OCI-LY1 (cell line): ENCODE data around the gene DDHD1.

Experiments used
- H2AFZ ChIP-seq: fragments of 200-600 bp; sonication (generic), shearing (Covaris generic); 2 replicates; pipeline ENCODE4 v1.6.0; 2014; ENCODE audit warnings: antibody characterized with exemption, mild to moderate bottlenecking, low read length
- H3F3A ChIP-seq: fragments of 200-600 bp; sonication (generic), shearing (Covaris generic); 2 replicates; pipeline ENCODE4 v1.6.0; 2014; ENCODE audit warnings: mild to moderate bottlenecking, antibody characterized with exemption, low read length, moderate library complexity; ENCODE audit not compliant: insufficient read depth
- H3K27ac ChIP-seq: fragments of 200-600 bp; sonication (generic); 2 replicates; pipeline ENCODE4 v1.5.1; 2014; ENCODE audit warnings: low read length, mixed run types, mild to moderate bottlenecking, low read depth; ENCODE audit not compliant: poor library complexity, severe bottlenecking
- H3K27me3 ChIP-seq: fragments of 200-600 bp; sonication (generic); 2 replicates; pipeline ENCODE4 v1.6.0; 2014; ENCODE audit warnings: antibody characterized with exemption, mild to moderate bottlenecking, low read length, moderate library complexity; ENCODE audit not compliant: insufficient read depth
- H3K36me3 ChIP-seq: fragments of 200-600 bp; sonication (generic); 2 replicates; pipeline ENCODE4 v1.6.1; 2014; ENCODE audit warnings: mild to moderate bottlenecking, antibody characterized with exemption, low read length, moderate library complexity, mixed read lengths; ENCODE audit not compliant: insufficient read depth
- H3K4me1 ChIP-seq: fragments of 200-600 bp; sonication (generic); 2 replicates; pipeline ENCODE4 v1.5.1; 2014; ENCODE audit warnings: mild to moderate bottlenecking, low read length, moderate library complexity; ENCODE audit not compliant: insufficient read depth, severe bottlenecking
- H3K4me2 ChIP-seq: fragments of 200-600 bp; sonication (generic), shearing (Covaris generic); 2 replicates; pipeline ENCODE4 v1.6.1; 2014; ENCODE audit warnings: low read length
- H3K4me3 ChIP-seq: fragments of 200-600 bp; sonication (generic); 2 replicates; pipeline ENCODE4 v1.5.1; 2014; ENCODE audit warnings: low read length, low read depth, mild to moderate bottlenecking, mixed read lengths; ENCODE audit not compliant: poor library complexity, severe bottlenecking
- H3K79me2 ChIP-seq: fragments of 200-600 bp; shearing (Covaris generic); 2 replicates; pipeline ENCODE4 v1.6.1; 2016; ENCODE audit warnings: mixed run types, low read length, mixed read lengths; ENCODE audit not compliant: insufficient read depth
- H3K9ac ChIP-seq: fragments of 200-600 bp; sonication (generic), shearing (Covaris generic); 2 replicates; pipeline ENCODE4 v1.6.1; 2014; ENCODE audit warnings: mild to moderate bottlenecking, low read length, mixed read lengths
- H3K9me2 ChIP-seq: fragments of 200-600 bp; sonication (generic), shearing (Covaris generic); 2 replicates; pipeline ENCODE4 v1.6.1; 2014; ENCODE audit warnings: low read depth, mild to moderate bottlenecking, low read length, mixed read lengths
- H3K9me3 ChIP-seq: fragments of 200-600 bp; shearing (Covaris generic); 2 replicates; pipeline ENCODE4 v1.6.1; 2014; ENCODE audit warnings: low read length, mixed read lengths
- H4K20me1 ChIP-seq: fragments of 200-600 bp; sonication (generic), shearing (Covaris generic); 2 replicates; pipeline ENCODE4 v1.6.0; 2016; ENCODE audit warnings: mild to moderate bottlenecking, low read length; ENCODE audit not compliant: insufficient read depth
- CTCF ChIP-seq: fragments of 200-600 bp; sonication (generic), shearing (Covaris generic); IDR thresholded peaks from 2 replicates; pipeline ENCODE4 v1.5.1; 2017; ENCODE audit warnings: mild to moderate bottlenecking, antibody characterized with exemption, low read length, moderate library complexity, mixed read lengths
- EZH2 ChIP-seq: fragments of 200-600 bp; sonication (generic), shearing (Covaris generic); IDR thresholded peaks from 2 replicates; pipeline ENCODE4 v1.8.0; 2017; ENCODE audit warnings: borderline replicate concordance, mixed run types, mild to moderate bottlenecking, antibody characterized with exemption, low read length, moderate library complexity, mixed read lengths

Gene DDHD1

GRCh38 chr14:53106768-53107167 lies 46.4 kb downstream of the DDHD1 start:
- peaks cover 8% of the 10 kb centered on the region; the same call in 1 of the 2 replicates for H3K36me3 ChIP-seq
- H3K27ac ChIP-seq = no peak overlapping the region
- H3K9ac ChIP-seq = no peak overlapping the region
- H3K9me2 ChIP-seq = no peaks in the 10 kb centered on the region
- no peak overlapping the region for H3K4me2 ChIP-seq
- H3K9me3 ChIP-seq = no peaks in the 10 kb centered on the region
- 0 out of 2 replicates have a peak, but pooled peaks cover 8% of the 10 kb centered on the region for H3F3A ChIP-seq
- no peaks in the 10 kb centered on the region for H4K20me1 ChIP-seq
- H3K4me3 ChIP-seq = no peak overlapping the region
- H3K4me1 ChIP-seq = peaks cover 24% of the 10 kb centered on the region
- H3K27me3 ChIP-seq = no peaks in the 10 kb centered on the region
- no peak overlapping the region for H2AFZ ChIP-seq
- TF ChIP-seq CTCF = no peak
- TF ChIP-seq EZH2 = no peak
- peaks cover 27% of the 10 kb centered on the region for H3K79me2 ChIP-seq

- no peak overlapping the region for H3K9ac ChIP-seq
- no peak overlapping the region for H3K4me2 ChIP-seq
Measured at GRCh38 chr14:53103636-53104340, 49.3 kb downstream of the DDHD1 start.

GRCh38 chr14:53093206-53093605 lies 59.9 kb downstream of the DDHD1 start:
- no peak overlapping the region for H3K9ac ChIP-seq
- no peaks in the 10 kb centered on the region for H3K4me1 ChIP-seq
- H3K4me2 ChIP-seq = no peak overlapping the region
- no peaks in the 10 kb centered on the region for H3F3A ChIP-seq
- H3K27me3 ChIP-seq = no peaks in the 10 kb centered on the region
- H3K9me2 ChIP-seq = no peaks in the 10 kb centered on the region
- no peaks in the 10 kb centered on the region for H3K79me2 ChIP-seq
- H3K36me3 ChIP-seq = peaks cover 29% of the 10 kb centered on the region
- H3K4me3 ChIP-seq = no peak overlapping the region
- H4K20me1 ChIP-seq = no peaks in the 10 kb centered on the region
- no peak overlapping the region for H2AFZ ChIP-seq
- TF ChIP-seq CTCF (no peak), EZH2 (no peak)
- no peaks in the 10 kb centered on the region for H3K9me3 ChIP-seq
- no peak overlapping the region for H3K27ac ChIP-seq

More at GRCh38 chr14:53103636-53104340, 49.3 kb downstream of the DDHD1 start:
- Histone ChIP-seq H3K27ac (no peak overlapping the region), H3K9me3 (no peaks in the 10 kb centered on the region), H4K20me1 (no peaks in the 10 kb centered on the region), H3K9me2 (no peaks in the 10 kb centered on the region), H3K4me3 (no peak overlapping the region), H2AFZ (no peak overlapping the region), H3F3A (0 out of 2 replicates have a peak, but pooled peaks cover 3% of the 10 kb centered on the region), H3K36me3 (peaks cover 15% of the 10 kb centered on the region; the same call in 1 of the 2 replicates), H3K79me2 (peaks cover 20% of the 10 kb centered on the region; the same call in 1 of the 2 replicates), H3K27me3 (no peaks in the 10 kb centered on the region), H3K4me1 (peaks cover 10% of the 10 kb centered on the region)
- TF ChIP-seq CTCF (no peak), EZH2 (no peak)
